GM12801 (cell line): Measurements from ENCODE around the gene CRHBP.

Experiments
- CTCF ChIP-seq: IDR thresholded peaks from one replicate; pipeline ENCODE4 v1.5.1; 2011; ENCODE audit warnings: control low read depth; ENCODE audit not compliant: insufficient read length; ENCODE audit errors: extremely low read depth

The CRHBP gene

GRCh38 chr5:77011498-77011897 is 58.7 kb downstream of the CRHBP start:
- TF ChIP-seq CTCF = no peak

GRCh38 chr5:77012601-77013000 is 59.8 kb downstream of the CRHBP start:
- TF ChIP-seq CTCF = no peak

- no peak for TF ChIP-seq CTCF
These were observed 63.2 kb downstream of the CRHBP start for GRCh38 chr5:77015938-77016569.

GRCh38 chr5:77016962-77017361 is 64.1 kb downstream of the CRHBP start:
- no peak for TF ChIP-seq CTCF

GRCh38 chr5:77017668-77018067 is 64.8 kb downstream of the CRHBP start:
- TF ChIP-seq CTCF = no peak
